GM18951 (cell line): ENCODE data around the gene ATG7.
"Not testable (repeated sequence)": the region's sequence is repeated elsewhere in the genome, so short reads cannot be mapped to it uniquely, and the experiment has no call there.

Experiments
- POLR2A ChIP-seq: IDR thresholded peaks from 4 replicates; pipeline ENCODE4 v1.6.1; 2011; ENCODE audit warnings: mild to moderate bottlenecking; ENCODE audit not compliant: insufficient read length, insufficient read depth; ENCODE audit errors: extremely low read depth
- in situ Hi-C: fragments of 300-500 bp; cut with MboI; formaldehyde crosslinking; loops from one replicate; pipeline ENCODE4 v1.12.0; 2022; ENCODE audit warnings: low sequenced_read_pairs, mixed read lengths, inconsistent platforms; ENCODE audit not compliant: unreplicated experiment

ATG7 gene

GRCh38 chr3:11589706-11590105 is 317.5 kb downstream of the ATG7 start:
- in situ Hi-C loops, result no loop called here
- no peak for TF ChIP-seq POLR2A

GRCh38 chr3:11591002-11591355 is 318.8 kb downstream of the ATG7 start:
- no peak for TF ChIP-seq POLR2A
- in situ Hi-C loops, result no loop called here

- no peak for TF ChIP-seq POLR2A
- in situ Hi-C loops, result no loop called here
Observed at GRCh38 chr3:11591391-11592282, 319.4 kb downstream of the ATG7 start.

GRCh38 chr3:11592445-11593298 is 320.5 kb downstream of the ATG7 start:
- TF ChIP-seq POLR2A, result no peak
- in situ Hi-C loops, result no loop called here

GRCh38 chr3:11593318-11594034 is 321.3 kb downstream of the ATG7 start:
- in situ Hi-C loops, result no loop called here
- TF ChIP-seq POLR2A, result no peak

- in situ Hi-C loops, result not testable (repeated sequence)
Observed at GRCh38 chr3:11595024-11595423, 322.8 kb downstream of the ATG7 start.

- in situ Hi-C loops, result no loop called here
Observed at GRCh38 chr3:11596387-11596786, 324.2 kb downstream of the ATG7 start.

GRCh38 chr3:11600501-11601282 is 328.5 kb downstream of the ATG7 start:
- in situ Hi-C loops, result no loop called here
- TF ChIP-seq POLR2A, result no peak

More at GRCh38 chr3:11596387-11596786, 324.2 kb downstream of the ATG7 start:
- no peak for TF ChIP-seq POLR2A

- in situ Hi-C loops, result no loop called here
- TF ChIP-seq POLR2A, result no peak
Observed at GRCh38 chr3:11601446-11602238, 329.4 kb downstream of the ATG7 start.

GRCh38 chr3:11602239-11602840 is 330.1 kb downstream of the ATG7 start:
- in situ Hi-C loops, result no loop called here
- TF ChIP-seq POLR2A, result no peak

- in situ Hi-C loops, result no loop called here
- no peak for TF ChIP-seq POLR2A
Observed at GRCh38 chr3:11602886-11603527, 330.8 kb downstream of the ATG7 start.

- no peak for TF ChIP-seq POLR2A
- in situ Hi-C loops, result no loop called here
Observed at GRCh38 chr3:11603628-11604027, 331.4 kb downstream of the ATG7 start.
